Mesothelial cell of epicardium (in vitro differentiated cells): ENCODE data around the gene FAM32A. TPM values are rescaled to one million over a fixed set of nuclear protein-coding genes. Genes with fewer than 3 reads are reported as not detected.

Experiments
- DNase-seq, 2 experiments: peaks; one replicate each; pipeline ENCODE4 v3.0.0; 2021; ENCODE audit warnings: low spot score in 2 of 2; ENCODE audit not compliant: unreplicated experiment in 2 of 2
- H3K27ac Mint-ChIP-seq: 2 replicates; pipeline ENCODE4 v1.8.0; 2021; ENCODE audit warnings: mixed read lengths
- H3K27me3 Mint-ChIP-seq: 2 replicates; pipeline ENCODE4 v1.8.0; 2021; ENCODE audit warnings: low read depth, mixed read lengths
- H3K36me3 Mint-ChIP-seq: 2 replicates; pipeline ENCODE4 v1.8.0; 2021; ENCODE audit warnings: mixed read lengths
- H3K4me1 Mint-ChIP-seq: 2 replicates; pipeline ENCODE4 v1.8.0; 2021; ENCODE audit warnings: mixed read lengths
- H3K4me3 Mint-ChIP-seq: 2 replicates; pipeline ENCODE4 v1.8.0; 2021; ENCODE audit warnings: mild to moderate bottlenecking, moderate library complexity, mixed read lengths
- H3K9me3 Mint-ChIP-seq: 2 replicates; pipeline ENCODE4 v1.8.0; 2021; ENCODE audit warnings: mixed read lengths
- CTCF ChIP-seq: fragments of 200-600 bp; sonication (generic); IDR thresholded peaks from one replicate; pipeline ENCODE4 v1.5.0; 2021; ENCODE audit warnings: antibody characterized with exemption; ENCODE audit not compliant: unreplicated experiment
- total RNA-seq: library from RNA; stranded (reverse); gene quantifications from 3 replicates; pipeline ENCODE4 v1.2.1, GENCODE V29; 2021

FAM32A gene
- total RNA-seq: 88.1 to 90.3 TPM (median 88.9 TPM) in 3 replicates

DNA sequence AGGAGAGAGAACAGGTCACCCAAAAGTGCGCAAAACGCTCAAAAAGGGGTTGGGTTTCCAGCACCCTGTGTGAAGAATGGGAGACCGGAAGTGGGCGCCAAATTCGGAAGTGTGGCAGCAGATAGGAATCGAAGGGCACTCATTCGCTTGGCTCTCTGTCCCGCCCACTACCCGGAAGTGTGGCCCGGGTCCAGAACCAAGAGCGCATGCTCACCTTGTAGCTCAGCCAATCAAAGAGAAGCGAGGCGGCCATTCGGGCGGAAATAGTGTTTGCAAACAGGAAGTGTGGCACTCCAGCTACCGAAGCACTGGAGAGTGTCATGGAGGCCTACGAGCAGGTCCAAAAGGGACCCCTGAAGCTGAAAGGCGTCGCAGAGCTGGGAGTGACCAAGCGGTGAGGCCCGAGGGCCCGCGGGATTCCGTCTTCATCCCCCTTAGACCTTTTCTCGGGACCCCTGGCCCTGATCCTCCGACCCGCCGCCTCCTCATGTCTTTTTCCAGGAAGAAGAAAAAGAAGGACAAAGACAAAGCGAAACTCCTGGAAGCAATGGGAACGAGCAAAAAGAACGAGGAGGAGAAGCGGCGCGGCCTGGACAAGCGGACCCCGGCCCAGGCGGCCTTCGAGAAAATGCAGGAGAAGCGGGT is at the start of gene FAM32A:
Gene FAM32A, plus strand, starts transcription at position 288 of the 645 bp plus-strand sequence. Its CDS starts 33 bp downstream, at position 321.
- H3K4me3 Mint-ChIP-seq: peak within 1 kb of the TSS; percentile 95
- H3K9me3 Mint-ChIP-seq: no peaks in the 10 kb centered on the region
- peak; percentile 91 to 98 for DNase-seq
- H3K27ac Mint-ChIP-seq: peak within 1 kb of the TSS; percentile 96
- no peaks in the 10 kb centered on the region for H3K27me3 Mint-ChIP-seq
- H3K4me1 Mint-ChIP-seq: peaks cover 22% of the 10 kb centered on the region
- TF ChIP-seq CTCF: no peak
- peaks cover 11% of the 10 kb centered on the region for H3K36me3 Mint-ChIP-seq

- Mint-ChIP-seq H3K4me1 (no peaks in the 10 kb centered on the region), H3K27me3 (peaks cover 3% of the 10 kb centered on the region), H3K4me3 (no peak overlapping the region), H3K9me3 (peaks cover 8% of the 10 kb centered on the region), H3K36me3 (peaks cover 38% of the 10 kb centered on the region), H3K27ac (no peak overlapping the region)
- no peak for TF ChIP-seq CTCF
- DNase-seq: no peak
Measured at GRCh38 chr19:16135430-16136127, 49.6 kb upstream of the FAM32A start.

- peaks cover 4% of the 10 kb centered on the region for H3K9me3 Mint-ChIP-seq
- H3K36me3 Mint-ChIP-seq: peaks cover 34% of the 10 kb centered on the region
- H3K27ac Mint-ChIP-seq: no peak overlapping the region
- no peak overlapping the region for H3K4me3 Mint-ChIP-seq
- no peaks in the 10 kb centered on the region for H3K4me1 Mint-ChIP-seq
- no peak for TF ChIP-seq CTCF
- DNase-seq: no peak
- peaks cover 3% of the 10 kb centered on the region for H3K27me3 Mint-ChIP-seq
Measured at GRCh38 chr19:16136185-16136999, 48.8 kb upstream of the FAM32A start.

DNA sequence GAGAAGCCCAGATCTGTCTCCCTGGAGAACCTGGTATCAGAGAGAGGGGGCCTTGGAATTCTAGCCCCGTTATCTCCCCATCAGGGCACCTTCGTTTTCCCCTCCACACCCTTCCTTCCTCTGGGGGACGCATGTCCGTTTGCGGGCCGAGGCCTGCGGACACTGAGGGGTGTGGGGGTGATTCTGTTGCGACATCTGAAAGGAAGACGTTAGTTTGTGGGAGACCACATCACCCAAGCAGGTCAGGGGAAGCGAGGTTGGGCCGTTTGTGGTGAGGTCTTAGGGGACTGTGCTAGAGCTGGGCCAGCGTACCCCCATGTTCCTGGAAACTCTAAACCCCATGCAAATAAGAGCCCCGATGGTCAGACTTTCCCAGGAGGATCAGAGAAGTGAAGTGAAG is 45.5 kb upstream of the FAM32A start:
- H3K9me3 Mint-ChIP-seq: peaks cover 3% of the 10 kb centered on the region
- H3K4me1 Mint-ChIP-seq: no peaks in the 10 kb centered on the region
- H3K4me3 Mint-ChIP-seq: no peak overlapping the region
- H3K36me3 Mint-ChIP-seq: peaks cover 5% of the 10 kb centered on the region
- peaks cover 3% of the 10 kb centered on the region for H3K27me3 Mint-ChIP-seq
- no peak for DNase-seq
- no peak overlapping the region for H3K27ac Mint-ChIP-seq
- TF ChIP-seq CTCF: no peak

DNA sequence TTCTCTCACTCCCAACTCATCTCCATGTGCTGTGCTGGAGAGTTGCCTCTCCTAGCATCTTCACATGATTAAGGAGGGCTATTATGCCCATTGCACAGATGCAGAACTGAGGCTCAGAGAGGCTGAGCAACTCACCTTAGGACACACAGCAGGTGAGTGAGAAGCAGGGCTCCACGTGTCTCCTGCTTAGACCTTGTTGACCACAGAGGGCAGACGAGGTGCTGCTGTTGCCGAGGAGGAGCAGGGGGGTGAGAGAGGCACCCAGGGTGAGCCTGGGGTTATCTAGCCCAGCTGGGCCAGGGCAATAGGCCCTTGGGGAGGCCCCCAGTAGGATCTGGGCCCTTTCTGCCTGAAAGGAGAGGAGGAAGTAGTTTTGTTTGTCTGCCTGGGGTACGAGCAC is 44.2 kb upstream of the FAM32A start:
- H3K27me3 Mint-ChIP-seq: peaks cover 3% of the 10 kb centered on the region
- no peak overlapping the region for H3K27ac Mint-ChIP-seq
- H3K9me3 Mint-ChIP-seq: no peaks in the 10 kb centered on the region

More for the DNA sequence above, 44.2 kb upstream of the FAM32A start:
- Mint-ChIP-seq H3K36me3 (no peaks in the 10 kb centered on the region), H3K4me1 (no peaks in the 10 kb centered on the region), H3K4me3 (no peak overlapping the region)
- no peak for TF ChIP-seq CTCF
- no peak for DNase-seq
